ENCODE measurements around the gene ZNF541.
A peak's percentile ranks its signal among the peaks of the same experiment; 100 is the strongest.

The ZNF541 gene

GRCh38 chr19:47534628-47535027, 38.3 kb downstream of the ZNF541 start:
- H3K4me3 ChIP-seq (ENCODE audit: low read depth, low read length) = no peak overlapping the region
- no peak for TF ChIP-seq CTCF (IDR thresholded peaks at IDR 0.05; ENCODE audit: insufficient read depth, low read depth, low read length, missing control alignments)

GRCh38 chr19:47531640-47532387, 41.1 kb downstream of the ZNF541 start:
- H3K4me3 ChIP-seq (ENCODE audit: low read depth, low read length) = no peak overlapping the region
- DNase-seq (ENCODE audit: low read depth) = no peak
- no peak for TF ChIP-seq CTCF (IDR thresholded peaks at IDR 0.05; ENCODE audit: insufficient read depth, low read depth, low read length, missing control alignments)

More at GRCh38 chr19:47534628-47535027, 38.3 kb downstream of the ZNF541 start:
- no peak for DNase-seq (ENCODE audit: low read depth)

GRCh38 chr19:47529018-47529742, 43.8 kb downstream of the ZNF541 start:
- DNase-seq (ENCODE audit: low read depth) = no peak
- TF ChIP-seq CTCF (IDR thresholded peaks at IDR 0.05; ENCODE audit: insufficient read depth, low read depth, low read length, missing control alignments) = no peak
- no peak overlapping the region for H3K4me3 ChIP-seq (ENCODE audit: low read depth, low read length)

GRCh38 chr19:47526798-47527197, 46.1 kb downstream of the ZNF541 start:
- H3K4me3 ChIP-seq (ENCODE audit: low read depth, low read length) = no peak overlapping the region
- TF ChIP-seq CTCF (IDR thresholded peaks at IDR 0.05; ENCODE audit: insufficient read depth, low read depth, low read length, missing control alignments) = no peak
- no peak for DNase-seq (ENCODE audit: low read depth)

GRCh38 chr19:47523473-47523872, 49.5 kb downstream of the ZNF541 start:
- TF ChIP-seq CTCF (IDR thresholded peaks at IDR 0.05; ENCODE audit: insufficient read depth, low read depth, low read length, missing control alignments) = no peak
- DNase-seq (ENCODE audit: low read depth) = peak; percentile 28
- H3K4me3 ChIP-seq (ENCODE audit: low read depth, low read length) = no peak overlapping the region
